GM12878 (cell line): ENCODE measurements around the gene PSORS1C2. TPM values are rescaled to one million over a fixed set of nuclear protein-coding genes. Genes with fewer than 3 reads are reported as not detected.

ENCODE experiments used
- ATAC-seq: fragments of 200-7000 bp; cut with Tn5 transposase; 3 replicates; pipeline ENCODE4 v1.9.1; 2020; ENCODE audit warnings: mild to moderate bottlenecking, moderate library complexity
- BruUV-seq: library from RNA; stranded (reverse); fragments of 400-500 nt; replicated peaks from 2 replicates; lab custom pipeline; 2021; lab: Mats Ljungman, UMichigan
- CTCF ChIA-PET: fragments of 300-600 bp; sonication (Branson Sonifier 250); formaldehyde crosslinking; extraction: SDS; loops from one replicate; lab custom pipeline; 2021; ENCODE audit warnings: inconsistent platforms; lab: Yijun Ruan, JAX
- POLR2A ChIA-PET: fragments of 350-600 bp; formaldehyde crosslinking; extraction: SDS; loops from one replicate; lab custom pipeline; 2021; ENCODE audit warnings: inconsistent platforms; lab: Charles Lee
- RAD21 ChIA-PET: fragments of 300-600 bp; sonication (Branson Sonifier 250); formaldehyde crosslinking; loops from one replicate; lab custom pipeline; 2023; ENCODE audit warnings: antibody characterized with exemption; ENCODE audit not compliant: unreplicated experiment; lab: Charles Lee
- SMC1A ChIA-PET: fragments of 300-600 bp; sonication (Branson Sonifier 250); formaldehyde crosslinking; loops from one replicate; lab custom pipeline; 2023; ENCODE audit not compliant: unreplicated experiment, uncharacterized antibody; lab: Charles Lee
- DNase-seq: peaks from one replicate; pipeline ENCODE4 v3.0.0-alpha.2; 2011; ENCODE audit warnings: low read depth, low spot score
- FAIRE-seq: peaks from 3 replicates; lab custom pipeline; 2011; peaks lifted over from hg19 to GRCh38; lab: Jason Lieb, UNC
- H2AFZ ChIP-seq: 2 replicates; pipeline ENCODE4 v1.6.0; 2011; ENCODE audit warnings: low read depth, low read length, control low read depth; ENCODE audit not compliant: control insufficient read depth
- H3K27ac ChIP-seq: 2 replicates; pipeline ENCODE4 v1.5.1; 2011; ENCODE audit warnings: control low read depth; ENCODE audit not compliant: control insufficient read depth, insufficient read depth
- H3K27me3 ChIP-seq, 2 experiments: replicated peaks in 1 of 2; 2 replicates each; pipeline versions ENCODE4 v1.6.0 to v1.6.1; 2011; ENCODE audit warnings: low read length in 1 of 2; ENCODE audit not compliant: control insufficient read depth in 2 of 2, insufficient read depth in 2 of 2
- H3K36me3 ChIP-seq, 2 experiments: 2 replicates each; pipeline ENCODE4 v1.5.1; 2011; ENCODE audit warnings: low read length in 1 of 2; ENCODE audit not compliant: control insufficient read depth in 2 of 2, insufficient read depth in 2 of 2
- H3K4me1 ChIP-seq: 2 replicates; pipeline ENCODE4 v1.6.1; 2011; ENCODE audit warnings: mild to moderate bottlenecking, low read length, moderate library complexity, mixed read lengths; ENCODE audit not compliant: control insufficient read depth, insufficient read depth
- H3K4me2 ChIP-seq: 2 replicates; pipeline ENCODE4 v1.6.0; 2011; ENCODE audit warnings: control low read depth; ENCODE audit not compliant: control insufficient read depth, insufficient read depth
- H3K4me3 ChIP-seq: fragments of 200-600 bp; sonication (generic); 2 replicates; pipeline ENCODE4 v1.5.1; 2016
- H3K79me2 ChIP-seq: 2 replicates; pipeline ENCODE4 v1.6.0; 2011; ENCODE audit warnings: low read length; ENCODE audit not compliant: control insufficient read depth, insufficient read depth
- H3K9ac ChIP-seq: 2 replicates; pipeline ENCODE4 v1.8.0; 2011; ENCODE audit warnings: low read length, control low read depth, mixed read lengths; ENCODE audit not compliant: control insufficient read depth, insufficient read depth
- H3K9me3 ChIP-seq: replicated peaks from 3 replicates; pipeline ENCODE4 v1.5.1; 2011; ENCODE audit warnings: mild to moderate bottlenecking, low read length; ENCODE audit not compliant: control insufficient read depth, insufficient read depth
- H4K20me1 ChIP-seq: 2 replicates; pipeline ENCODE4 v1.6.0; 2011; ENCODE audit not compliant: control insufficient read depth, insufficient read depth
- GABPA ChIP-seq: IDR thresholded peaks from 2 replicates; pipeline ENCODE4 v1.6.1; 2014; ENCODE audit warnings: antibody characterized with exemption, low read depth, mild to moderate bottlenecking, inconsistent platforms
- HDGF ChIP-seq: fragments of 450-650 bp; IDR thresholded peaks from 2 replicates; pipeline ENCODE4 v1.6.1; 2016; ENCODE audit warnings: antibody characterized with exemption
- RUNX3 ChIP-seq: IDR thresholded peaks from 2 replicates; pipeline ENCODE4 v1.6.1; 2012; ENCODE audit warnings: low read length, inconsistent platforms
- SUZ12 ChIP-seq: fragments of 200-600 bp; sonication (generic); IDR thresholded peaks from one replicate; pipeline ENCODE4 v1.6.1; 2018; ENCODE audit warnings: antibody characterized with exemption, mild to moderate bottlenecking; ENCODE audit not compliant: unreplicated experiment
- TARDBP ChIP-seq: IDR thresholded peaks from 2 replicates; pipeline ENCODE4 v1.6.1; 2016; ENCODE audit warnings: borderline replicate concordance
- ZNF217 ChIP-seq: fragments of 450-650 bp; IDR thresholded peaks from 2 replicates; pipeline ENCODE4 v1.6.1; 2017; ENCODE audit warnings: antibody characterized with exemption, mild to moderate bottlenecking
- ZNF384 ChIP-seq: IDR thresholded peaks from 2 replicates; pipeline ENCODE4 v1.6.1; 2012; ENCODE audit warnings: low read depth, mild to moderate bottlenecking, low read length, improper control_type of control experiment, borderline replicate concordance
- WGBS: methylation state at CpG from one replicate; pipeline ENCODE4 v1.1.6; 2016; ENCODE audit warnings: low lambda C conversion rate; ENCODE audit not compliant: insufficient replicate concordance, insufficient coverage; ENCODE audit errors: missing lambda C conversion rate; 5-methylcytosine and 5-hydroxymethylcytosine counted together
- in situ Hi-C: fragments of 300-500 bp; cut with MboI; formaldehyde crosslinking; loops from 9 replicates; pipeline ENCODE4 v1.14.3; 2018; ENCODE audit warnings: mixed read lengths
- intact Hi-C: fragments of 100-400 bp; cut with micrococcal nuclease; formaldehyde crosslinking; loops from one replicate; pipeline ENCODE4 v1.14.2; 2022; ENCODE audit not compliant: unreplicated experiment
- polyA plus RNA-seq, 11 experiments: library from polyadenylated mRNA; depleted of rRNA in 4 of 11; unstranded in 6 of 11; stranded (reverse) in 5 of 11; fragments of >200 nt; fragmentation: Nextera tagmentation in 4 of 11; fragmentation: Illumina TruSeq in 1 of 11; extraction: Ambion mirVana in 4 of 11; extraction: Trizol in 1 of 11; gene quantifications; 1 replicate in 1 of 11; 2 replicates in 10 of 11; pipeline versions ENCODE4 v1.2.1 to v1.2.3, GENCODE V29; 2011 to 2016; ENCODE audit warnings: inconsistent platforms in 2 of 11, missing spikeins in 2 of 11, low read depth in 1 of 11
- total RNA-seq, 4 experiments: library from RNA; depleted of rRNA in 3 of 4; stranded (reverse); fragments of >200 nt in 3 of 4; fragmentation: Illumina TruSeq in 1 of 4; extraction: Trizol in 1 of 4; gene quantifications; 2 replicates each; pipeline versions ENCODE4 v1.2.1 to v1.2.3, GENCODE V29; 2013 to 2021
- TF ChIP-seq, protein P1 (sequence below): fragments of 450-650 bp; IDR thresholded peaks from 2 replicates; pipeline ENCODE4 v1.6.1; 2016; ENCODE audit warnings: mild to moderate bottlenecking
- TF ChIP-seq, protein P2 (sequence below): IDR thresholded peaks from 2 replicates; pipeline ENCODE4 v1.6.1; 2012; ENCODE audit warnings: low read depth, low read length, improper control_type of control experiment

The PSORS1C2 gene
- total and polyA plus RNA-seq, 10 of the 15 experiments (the other 5 are each of a cell fraction or from before 2014, with no cell fraction given): not detected

DNA sequence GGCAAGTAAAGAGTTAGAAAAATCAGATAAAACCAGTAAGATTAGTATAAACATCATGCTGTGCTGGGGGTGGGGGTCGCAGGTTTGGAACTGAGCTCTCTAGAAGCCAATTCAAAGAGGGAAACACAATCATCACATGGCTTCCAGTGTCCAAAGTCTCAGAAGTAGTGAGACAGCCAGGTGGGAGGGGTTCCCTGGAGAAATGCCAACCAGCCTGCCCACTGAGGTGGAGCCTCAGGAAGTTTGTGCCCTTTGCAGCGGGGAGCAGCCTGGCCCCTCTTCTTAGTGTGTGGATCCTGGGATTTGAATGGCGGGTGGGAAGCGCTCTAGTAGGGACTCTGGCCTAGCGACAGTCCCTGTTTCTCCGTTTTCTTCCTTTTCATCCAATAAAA lies 47.9 kb downstream of the PSORS1C2 start:
- in situ Hi-C loops (loop anchor here (10.0 kb wide), 1 partner anchor 626 kb away; no protein-coding TSS in a partner anchor), intact Hi-C loops (no loop called here)
- no peak overlapping the region for H3K9ac ChIP-seq
- no peak for ATAC-seq
- no peak for DNase-seq
- POLR2A ChIA-PET: interaction anchor here (1.5 kb wide), 1 partner anchor 36 kb away, joined by 4 read pairs; no protein-coding TSS in a partner anchor
- no peaks in the 10 kb centered on the region for H3K9me3 ChIP-seq
- H3K36me3 ChIP-seq: no peaks in the 10 kb centered on the region
- H3K4me3 ChIP-seq: no peak overlapping the region
- RAD21 ChIA-PET: interaction anchor here (1.0 to 1.7 kb wide), 4 partner anchors 9 to 262 kb away, joined by 3 to 5 read pairs (median 3); no protein-coding TSS in a partner anchor
- TF ChIP-seq ZNF384 (no peak), GABPA (no peak), RUNX3 (no peak), TARDBP (no peak), HDGF (no peak)
- SMC1A ChIA-PET: interaction anchor here (1.6 to 1.8 kb wide), 2 partner anchors 11 to 175 kb away, joined by 5 to 7 read pairs; no protein-coding TSS in a partner anchor
- no peaks in the 10 kb centered on the region for H3K4me1 ChIP-seq
- H3K27ac ChIP-seq: no peak overlapping the region
- BruUV-seq: no TSS peak
- no peak overlapping the region for H2AFZ ChIP-seq
- H4K20me1 ChIP-seq: no peaks in the 10 kb centered on the region
- WGBS: 68% methylated on average over 6 of the region's 6 CpGs
- no peak for FAIRE-seq
- H3K27me3 ChIP-seq: no peaks in the 10 kb centered on the region
- CTCF ChIA-PET: interaction anchor here (0.7 to 4.6 kb wide), 4 partner anchors 11 to 264 kb away, joined by 3 to 30 read pairs (median 8); no protein-coding TSS in a partner anchor
- no peak overlapping the region for H3K4me2 ChIP-seq
- H3K79me2 ChIP-seq: no peaks in the 10 kb centered on the region

DNA sequence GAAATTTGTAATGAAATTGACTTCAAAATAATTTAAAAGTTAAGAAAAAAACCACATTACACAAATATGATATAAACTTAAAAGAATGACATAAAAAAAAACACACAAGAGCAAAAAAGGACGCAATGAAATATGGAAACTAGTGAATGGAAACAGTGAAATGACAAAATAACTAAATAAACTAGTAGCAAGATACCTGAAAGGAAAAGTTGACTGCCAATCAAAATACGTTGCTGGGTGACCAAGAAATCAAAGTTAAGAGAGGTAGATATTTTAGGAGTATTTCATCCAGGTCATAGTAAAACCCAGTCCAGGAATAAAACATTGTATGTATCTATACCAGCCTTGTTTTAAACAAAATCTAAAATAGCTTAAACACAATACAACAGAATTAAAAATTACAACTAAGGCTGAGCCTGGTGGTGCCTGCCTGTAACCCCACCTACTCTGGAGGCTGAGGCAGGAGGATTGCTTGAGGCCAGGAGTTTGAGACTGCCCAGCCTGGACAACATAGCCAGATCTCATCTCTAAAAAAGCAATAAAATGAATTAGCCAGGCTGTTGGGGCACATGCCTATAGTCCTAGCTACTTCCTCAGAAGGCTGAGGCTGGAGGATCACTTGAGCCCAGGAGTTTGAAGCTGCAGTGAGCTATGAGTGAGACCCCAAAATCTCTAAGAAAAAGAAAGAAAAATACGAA lies 48.4 kb downstream of the PSORS1C2 start:
- ChIA-PET POLR2A (interaction anchor here (0.6 kb wide), 1 partner anchor 476 kb away, joined by 3 read pairs; no protein-coding TSS in a partner anchor), RAD21 (interaction anchor here (1.0 to 1.7 kb wide), 4 partner anchors 9 to 261 kb away, joined by 3 to 5 read pairs (median 3); no protein-coding TSS in a partner anchor), SMC1A (interaction anchor here (0.5 to 1.8 kb wide), 3 partner anchors 11 to 393 kb away, joined by 3 to 7 read pairs (median 5); no protein-coding TSS in a partner anchor)
- no peak overlapping the region for H3K27ac ChIP-seq
- H2AFZ ChIP-seq: no peak overlapping the region; the same call in 1 of the 2 replicates
- in situ Hi-C loops: loop anchor here (10.0 kb wide), 1 partner anchor 626 kb away; no protein-coding TSS in a partner anchor
- no peak overlapping the region for H3K9ac ChIP-seq
- no peaks in the 10 kb centered on the region for H4K20me1 ChIP-seq
- no peaks in the 10 kb centered on the region for H3K9me3 ChIP-seq
- FAIRE-seq (no peak), ATAC-seq (no peak), DNase-seq (no peak)
- H3K4me2 ChIP-seq: no peak overlapping the region
- no peaks in the 10 kb centered on the region; a peak in 1 of 4 replicates for H3K27me3 ChIP-seq
- BruUV-seq: no TSS peak
- no peaks in the 10 kb centered on the region for H3K36me3 ChIP-seq
- no peaks in the 10 kb centered on the region for H3K4me1 ChIP-seq
- no peaks in the 10 kb centered on the region for H3K79me2 ChIP-seq
- intact Hi-C loops: no loop called here
- 20% methylated on average over 3 of the region's 3 CpGs for WGBS
- no peak overlapping the region for H3K4me3 ChIP-seq
- no peak for TF ChIP-seq SUZ12
- no peak for TF ChIP-seq ZNF217
- TF ChIP-seq, protein P1, sequence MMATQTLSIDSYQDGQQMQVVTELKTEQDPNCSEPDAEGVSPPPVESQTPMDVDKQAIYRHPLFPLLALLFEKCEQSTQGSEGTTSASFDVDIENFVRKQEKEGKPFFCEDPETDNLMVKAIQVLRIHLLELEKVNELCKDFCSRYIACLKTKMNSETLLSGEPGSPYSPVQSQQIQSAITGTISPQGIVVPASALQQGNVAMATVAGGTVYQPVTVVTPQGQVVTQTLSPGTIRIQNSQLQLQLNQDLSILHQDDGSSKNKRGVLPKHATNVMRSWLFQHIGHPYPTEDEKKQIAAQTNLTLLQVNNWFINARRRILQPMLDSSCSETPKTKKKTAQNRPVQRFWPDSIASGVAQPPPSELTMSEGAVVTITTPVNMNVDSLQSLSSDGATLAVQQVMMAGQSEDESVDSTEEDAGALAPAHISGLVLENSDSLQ: peak; percentile 63
- TF ChIP-seq, protein P2, sequence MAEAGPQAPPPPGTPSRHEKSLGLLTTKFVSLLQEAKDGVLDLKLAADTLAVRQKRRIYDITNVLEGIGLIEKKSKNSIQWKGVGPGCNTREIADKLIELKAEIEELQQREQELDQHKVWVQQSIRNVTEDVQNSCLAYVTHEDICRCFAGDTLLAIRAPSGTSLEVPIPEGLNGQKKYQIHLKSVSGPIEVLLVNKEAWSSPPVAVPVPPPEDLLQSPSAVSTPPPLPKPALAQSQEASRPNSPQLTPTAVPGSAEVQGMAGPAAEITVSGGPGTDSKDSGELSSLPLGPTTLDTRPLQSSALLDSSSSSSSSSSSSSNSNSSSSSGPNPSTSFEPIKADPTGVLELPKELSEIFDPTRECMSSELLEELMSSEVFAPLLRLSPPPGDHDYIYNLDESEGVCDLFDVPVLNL: no peak
- TF ChIP-seq, all 136 proteins: peak for 1
- CTCF ChIA-PET: interaction anchor here (0.7 to 4.6 kb wide), 5 partner anchors 11 to 263 kb away, joined by 3 to 30 read pairs (median 3); no protein-coding TSS in a partner anchor
